ENCODE results near the gene SINHCAF.
"Not testable (repeated sequence)": the region's sequence is repeated elsewhere in the genome, so short reads cannot be mapped to it uniquely, and the experiment has no call there.

Gene SINHCAF

GRCh38 chr12:31280183-31280582, 45.8 kb downstream of the SINHCAF start:
- no peak overlapping the region; the same call in 1 of the 2 replicates for H3K27ac ChIP-seq
- TF ChIP-seq CTCF (conservative IDR thresholded peaks at IDR 0.05): no peak

GRCh38 chr12:31279390-31279924, 46.5 kb downstream of the SINHCAF start:
- TF ChIP-seq CTCF (conservative IDR thresholded peaks at IDR 0.05): no peak
- no peak overlapping the region for H3K27ac ChIP-seq

- no peak overlapping the region for H3K27ac ChIP-seq
- no peak for TF ChIP-seq CTCF (conservative IDR thresholded peaks at IDR 0.05)
Observed at GRCh38 chr12:31278832-31279231, 47.1 kb downstream of the SINHCAF start.

DNA sequence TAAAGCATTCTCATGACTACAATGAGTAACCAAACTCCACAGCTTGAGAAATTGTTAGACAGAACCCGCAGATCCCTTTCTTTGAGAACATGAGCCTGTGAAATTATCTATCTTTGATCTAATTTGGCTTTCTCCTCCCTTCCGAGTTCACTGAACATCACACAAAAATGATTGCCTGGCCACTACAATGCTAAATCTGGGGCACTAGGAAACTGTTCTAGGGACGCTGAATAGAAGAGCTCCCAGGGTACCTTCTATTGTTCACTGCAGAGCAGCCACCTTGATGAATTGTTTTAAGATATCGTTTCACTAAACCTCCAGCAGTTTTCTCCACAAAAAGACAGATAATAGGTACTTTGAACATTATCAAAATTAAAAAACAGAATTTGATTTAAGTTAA, 47.5 kb downstream of the SINHCAF start:
- H3K27ac ChIP-seq: no peak overlapping the region
- no peak for TF ChIP-seq CTCF (conservative IDR thresholded peaks at IDR 0.05)

DNA sequence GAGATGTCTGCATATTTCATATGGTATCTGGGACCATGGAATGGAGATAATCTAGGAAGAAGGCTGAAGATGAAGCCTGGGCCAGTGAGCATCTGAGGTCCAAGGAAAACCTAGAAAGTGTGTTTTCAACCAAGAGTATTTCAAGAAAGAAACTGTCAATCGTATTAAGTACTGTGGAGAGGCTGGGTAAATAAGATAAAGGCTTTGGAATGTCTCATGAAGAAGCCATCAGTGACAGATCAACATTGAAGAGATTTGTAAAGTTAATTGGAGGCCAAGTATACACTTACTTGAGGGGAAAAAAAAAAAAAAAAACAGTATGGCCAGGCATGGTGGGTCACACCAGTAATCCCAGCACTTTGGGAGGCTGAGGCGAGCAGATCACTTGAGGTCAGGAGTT, 48.9 kb downstream of the SINHCAF start:
- TF ChIP-seq CTCF (conservative IDR thresholded peaks at IDR 0.05): no peak
- no peak overlapping the region for H3K27ac ChIP-seq

DNA sequence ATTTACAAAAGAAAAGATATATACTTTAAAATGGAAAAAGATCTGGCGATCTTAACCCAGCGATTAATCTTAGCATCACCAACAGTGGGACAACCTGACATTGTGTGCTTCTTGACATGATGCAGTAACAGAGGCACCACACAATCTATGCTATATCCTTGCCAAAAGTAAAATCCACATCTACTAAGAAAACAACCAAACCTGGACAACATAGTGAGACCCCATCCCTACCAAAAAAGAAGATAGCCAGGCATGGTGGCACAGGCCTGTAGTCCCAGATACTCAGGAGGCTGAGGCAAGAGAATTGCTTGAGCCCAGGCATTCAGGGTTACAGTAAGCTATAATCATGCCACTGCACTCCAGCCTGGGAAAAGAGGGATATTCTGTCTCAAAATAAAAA, 50.5 kb downstream of the SINHCAF start:
- no peak overlapping the region for H3K27ac ChIP-seq
- TF ChIP-seq CTCF (conservative IDR thresholded peaks at IDR 0.05): no peak

DNA sequence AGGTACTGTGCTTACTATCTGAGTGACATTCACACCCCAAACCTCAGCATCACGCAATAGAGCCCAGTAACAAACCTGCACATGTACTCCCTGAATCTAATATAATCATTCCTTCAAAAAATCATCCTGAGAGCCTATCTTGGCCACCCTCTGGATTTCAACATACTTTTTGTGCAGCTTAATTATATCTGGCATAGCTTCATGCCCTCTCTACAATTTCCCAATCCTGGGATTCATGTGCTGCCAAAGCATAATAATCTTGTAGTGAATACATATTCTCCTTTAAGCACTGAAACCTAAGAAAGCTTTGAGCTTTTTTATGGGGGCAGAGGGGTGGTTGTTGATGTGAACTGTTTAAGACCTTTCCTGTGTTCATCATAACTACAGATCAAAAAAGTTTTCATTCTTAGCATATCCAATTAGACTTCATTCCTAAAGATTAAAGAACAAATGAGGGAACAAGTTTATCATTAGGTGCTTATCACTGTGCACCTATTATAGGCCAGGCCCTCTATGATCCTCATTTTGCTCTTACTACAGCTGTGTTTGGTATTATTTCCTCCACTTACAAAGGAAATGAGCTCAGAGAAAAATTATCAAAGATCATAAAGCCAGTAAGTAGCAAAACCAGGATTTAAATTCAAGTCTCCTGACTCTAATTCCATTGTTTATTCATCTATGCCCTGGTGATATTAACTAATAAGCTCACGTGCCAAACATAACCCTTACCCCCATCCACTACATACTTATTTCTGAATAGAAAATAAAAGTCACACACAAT, 51.2 kb downstream of the SINHCAF start:
- no peak for TF ChIP-seq CTCF (conservative IDR thresholded peaks at IDR 0.05)
- no peak overlapping the region for H3K27ac ChIP-seq

DNA sequence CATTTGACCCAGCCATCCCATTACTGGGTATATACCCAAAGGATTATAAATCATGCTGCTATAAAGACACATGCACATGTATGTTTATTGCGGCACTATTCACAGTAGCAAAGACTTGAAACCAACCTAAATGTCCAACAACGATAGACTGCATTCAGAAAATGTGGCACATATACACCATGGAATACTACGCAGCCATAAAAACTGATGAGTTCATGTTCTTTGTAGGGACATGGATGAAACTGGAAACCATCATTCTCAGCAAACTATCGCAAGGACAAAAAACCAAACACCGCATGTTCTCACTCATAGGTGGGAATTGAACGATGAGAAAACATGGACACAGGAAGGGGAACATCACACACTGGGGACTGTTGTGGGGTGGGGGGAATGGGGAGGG, 52.2 kb downstream of the SINHCAF start:
- not testable (repeated sequence) for H3K27ac ChIP-seq
